Myocyte (in vitro differentiated cells): ENCODE measurements around the gene MARF1. TPM values are rescaled to one million over a fixed set of nuclear protein-coding genes. Genes with fewer than 3 reads are reported as not detected.
"Not testable (repeated sequence)": the region's sequence is repeated elsewhere in the genome, so short reads cannot be mapped to it uniquely, and the experiment has no call there.

Experiments used
- DNase-seq: peaks from one replicate; pipeline ENCODE4 v3.0.0-alpha.2; 2012; ENCODE audit warnings: low read depth
- total RNA-seq: library from RNA; depleted of rRNA; stranded (reverse); fragments of >200 nt; gene quantifications from 2 replicates; pipeline ENCODE4 v1.2.3, GENCODE V29; 2014

The MARF1 gene
- total RNA-seq, 1 donor from 2014 or later = 16.2 TPM

- no peak for DNase-seq
Measured at GRCh38 chr16:15573274-15573895, 69.6 kb downstream of the MARF1 start.

- DNase-seq = peak; percentile 43
Measured at GRCh38 chr16:15572329-15573001, 70.5 kb downstream of the MARF1 start.

- DNase-seq = no peak
Measured at GRCh38 chr16:15571557-15571956, 71.4 kb downstream of the MARF1 start.

- not testable (repeated sequence) for DNase-seq
Measured at GRCh38 chr16:15570666-15571065, 72.3 kb downstream of the MARF1 start.

- no peak for DNase-seq
Measured at GRCh38 chr16:15567823-15568222, 75.1 kb downstream of the MARF1 start.

- DNase-seq = no peak
Measured at GRCh38 chr16:15566095-15566494, 76.9 kb downstream of the MARF1 start.

- DNase-seq = no peak
Measured at GRCh38 chr16:15564604-15565339, 78.2 kb downstream of the MARF1 start.

GRCh38 chr16:15559176-15559575, 83.8 kb downstream of the MARF1 start:
- DNase-seq = no peak

GRCh38 chr16:15557258-15557657, 85.7 kb downstream of the MARF1 start:
- no peak for DNase-seq

- DNase-seq = no peak
Measured at GRCh38 chr16:15556130-15556529, 86.8 kb downstream of the MARF1 start.

- no peak for DNase-seq
Measured at GRCh38 chr16:15553313-15554088, 89.5 kb downstream of the MARF1 start.

- no peak for DNase-seq
Measured at GRCh38 chr16:15552507-15552906, 90.4 kb downstream of the MARF1 start.

- DNase-seq = no peak
Measured at GRCh38 chr16:15548482-15548891, 94.5 kb downstream of the MARF1 start.

- no peak for DNase-seq
Measured at GRCh38 chr16:15547768-15548096, 95.2 kb downstream of the MARF1 start.

- DNase-seq = not testable (repeated sequence)
Measured at GRCh38 chr16:15547072-15547767, 95.7 kb downstream of the MARF1 start.

- no peak for DNase-seq
Measured at GRCh38 chr16:15545544-15545943, 97.4 kb downstream of the MARF1 start.

- no peak for DNase-seq
Measured at GRCh38 chr16:15544405-15544804, 98.5 kb downstream of the MARF1 start.
